HepG2 (cell line): ENCODE measurements around the gene DDX20.

Source experiments
- BRCA1 ChIP-seq: sonication (generic); formaldehyde crosslinking; IDR thresholded peaks from 2 replicates; pipeline ENCODE4 v1.4.0; 2020; ENCODE audit warnings: missing genetic modification reagents
- BRD4 ChIP-seq: sonication (generic); formaldehyde crosslinking; IDR thresholded peaks from 2 replicates; pipeline ENCODE4 v1.4.0; 2020; ENCODE audit warnings: missing genetic modification reagents
- CTCF ChIP-seq: sonication (generic); formaldehyde crosslinking; IDR thresholded peaks from 2 replicates; pipeline ENCODE4 v1.5.0; 2020; ENCODE audit warnings: mild to moderate bottlenecking, missing genetic modification reagents, moderate library complexity
- ETV6 ChIP-seq: sonication (generic); formaldehyde crosslinking; conservative IDR thresholded peaks from 2 replicates; pipeline ENCODE4 v1.4.0; 2020; ENCODE audit warnings: missing genetic modification reagents
- FOSL1 ChIP-seq: sonication (generic); formaldehyde crosslinking; IDR thresholded peaks from 2 replicates; pipeline ENCODE4 v1.9.0; 2021; ENCODE audit warnings: missing genetic modification reagents, borderline replicate concordance
- HIVEP1 ChIP-seq: sonication (generic); formaldehyde crosslinking; IDR thresholded peaks from 2 replicates; pipeline ENCODE4 v1.4.0; 2020; ENCODE audit warnings: mild to moderate bottlenecking, missing genetic modification reagents
- JUND ChIP-seq: sonication (generic); formaldehyde crosslinking; IDR thresholded peaks from 2 replicates; pipeline ENCODE4 v1.8.0; 2022; ENCODE audit warnings: mild to moderate bottlenecking, missing genetic modification reagents
- NR2F6 ChIP-seq, 2 experiments: IDR thresholded peaks; 2 replicates each; pipeline ENCODE4 v1.6.1; 2016; ENCODE audit warnings: antibody characterized with exemption in 1 of 2, mild to moderate bottlenecking in 1 of 2
- POLR2A ChIP-seq, 2 experiments: IDR thresholded peaks; 2 replicates each; pipeline ENCODE4 v1.6.1; 2011; ENCODE audit warnings: low read depth in 2 of 2, low read length in 2 of 2, mild to moderate bottlenecking in 1 of 2, moderate library complexity in 1 of 2; ENCODE audit not compliant: insufficient read depth in 1 of 2
- POLR2AphosphoS2 ChIP-seq: IDR thresholded peaks from 2 replicates; pipeline ENCODE4 v1.6.1; 2011; ENCODE audit warnings: low read depth, low read length, improper control_type of control experiment
- SMARCC2 ChIP-seq: fragments of 450-650 bp; IDR thresholded peaks from 2 replicates; pipeline ENCODE4 v1.6.1; 2017; ENCODE audit warnings: antibody characterized with exemption, mild to moderate bottlenecking
- SOX6 ChIP-seq, 2 experiments: fragments of 450-650 bp in 1 of 2; sonication (generic) in 1 of 2; formaldehyde crosslinking in 1 of 2; IDR thresholded peaks; 2 replicates each; pipeline versions ENCODE4 v1.4.0 to v1.6.1; 2017 to 2020; ENCODE audit warnings: antibody characterized with exemption in 1 of 2, mild to moderate bottlenecking in 1 of 2, missing genetic modification reagents in 1 of 2
- ZNF441 ChIP-seq: sonication (generic); formaldehyde crosslinking; IDR thresholded peaks from 2 replicates; pipeline ENCODE4 v1.7.0; 2021; ENCODE audit warnings: missing genetic modification reagents, borderline replicate concordance
- ZNF558 ChIP-seq: sonication (generic); formaldehyde crosslinking; IDR thresholded peaks from 2 replicates; pipeline ENCODE4 v1.9.0; 2022; ENCODE audit warnings: mild to moderate bottlenecking, missing genetic modification reagents, borderline replicate concordance

- TF ChIP-seq SMARCC2 (no peak), POLR2A (IDR thresholded peaks at IDR 0.05; ENCODE audit: insufficient read depth in 1 of 2, low read depth in 2 of 2, low read length in 2 of 2) (no peak), CTCF (CRISPR knock-in tag) (no peak), POLR2AphosphoS2 (no peak), ZNF441 (CRISPR knock-in tag) (no peak), SOX6 (IDR thresholded peaks at IDR 0.05) (no peak), SOX6 (CRISPR knock-in tag; IDR thresholded peaks at IDR 0.05) (no peak), HIVEP1 (no peak), BRCA1 (no peak), JUND (CRISPR knock-in tag) (no peak), ZNF558 (CRISPR knock-in tag) (no peak), BRD4 (CRISPR knock-in tag) (no peak), NR2F6 (IDR thresholded peaks at IDR 0.05) (no peak), NR2F6 (CRISPR knock-in tag; IDR thresholded peaks at IDR 0.05) (no peak), FOSL1 (CRISPR knock-in tag) (no peak), ETV6 (CRISPR knock-in tag) (no peak)
These were observed 39.7 kb downstream of the DDX20 start for GRCh38 chr1:111795401-111795800.
